ENCODE measurements around the gene HSPA12A.

Gene HSPA12A

GRCh38 chr10:116737627-116738327 is 4.6 kb downstream of the HSPA12A start:
- Mint-ChIP-seq H3K36me3 (ENCODE audit: low read depth) (peaks cover 3% of the 10 kb centered on the region), H3K4me3 (peak overlapping the region; percentile 3 to 57 (median 30)), H3K9me3 (no peaks in the 10 kb centered on the region), H3K27ac (no peak overlapping the region), H3K27me3 (ENCODE audit: low read depth) (peaks cover 36% of the 10 kb centered on the region), H3K4me1 (peaks cover 21% of the 10 kb centered on the region)
- TF ChIP-seq CTCF (IDR thresholded peaks at IDR 0.05; ENCODE audit: unreplicated experiment in 3 of 3), result peak; percentile 27 to 30 (median 29)

- no peak overlapping the region for H3K27ac Mint-ChIP-seq
- H3K4me3 Mint-ChIP-seq, result no peak overlapping the region
- peaks cover 7% of the 10 kb centered on the region for H3K36me3 Mint-ChIP-seq (ENCODE audit: low read depth)
- no peak for TF ChIP-seq CTCF (IDR thresholded peaks at IDR 0.05; ENCODE audit: unreplicated experiment in 3 of 3)
- H3K4me1 Mint-ChIP-seq, result peaks cover 21% of the 10 kb centered on the region
- H3K9me3 Mint-ChIP-seq, result no peaks in the 10 kb centered on the region
- H3K27me3 Mint-ChIP-seq (ENCODE audit: low read depth), result peaks cover 16% of the 10 kb centered on the region
Measured at GRCh38 chr10:116733566-116733965, 8.8 kb downstream of the HSPA12A start.

- H3K27ac Mint-ChIP-seq, result peak overlapping the region in 2 of 3 experiments; percentile 37 to 51
- H3K4me1 Mint-ChIP-seq, result peaks cover 13% of the 10 kb centered on the region
- no peak for TF ChIP-seq CTCF (IDR thresholded peaks at IDR 0.05; ENCODE audit: unreplicated experiment in 3 of 3)
- no peak overlapping the region for H3K4me3 Mint-ChIP-seq
- no peaks in the 10 kb centered on the region for H3K9me3 Mint-ChIP-seq
- peaks cover 16% of the 10 kb centered on the region for H3K27me3 Mint-ChIP-seq (ENCODE audit: low read depth)
- peaks cover 7% of the 10 kb centered on the region for H3K36me3 Mint-ChIP-seq (ENCODE audit: low read depth)
Measured at GRCh38 chr10:116732573-116732972, 9.8 kb downstream of the HSPA12A start.

GRCh38 chr10:116730464-116731260 is 11.7 kb downstream of the HSPA12A start:
- Mint-ChIP-seq H3K27me3 (ENCODE audit: low read depth) (peaks cover 14% of the 10 kb centered on the region), H3K9me3 (no peaks in the 10 kb centered on the region), H3K36me3 (ENCODE audit: low read depth) (peaks cover 7% of the 10 kb centered on the region), H3K4me3 (no peak overlapping the region), H3K4me1 (peaks cover 19% of the 10 kb centered on the region), H3K27ac (no peak overlapping the region)
- TF ChIP-seq CTCF (IDR thresholded peaks at IDR 0.05; ENCODE audit: unreplicated experiment in 3 of 3), result no peak

GRCh38 chr10:116729243-116729642 is 13.1 kb downstream of the HSPA12A start:
- no peak overlapping the region for H3K4me3 Mint-ChIP-seq
- peaks cover 4% of the 10 kb centered on the region for H3K36me3 Mint-ChIP-seq (ENCODE audit: low read depth)
- H3K27me3 Mint-ChIP-seq (ENCODE audit: low read depth), result peaks cover 13% of the 10 kb centered on the region
- H3K27ac Mint-ChIP-seq, result peak overlapping the region in 1 of 3 experiments; percentile 23
- no peak for TF ChIP-seq CTCF (IDR thresholded peaks at IDR 0.05; ENCODE audit: unreplicated experiment in 3 of 3)
- H3K9me3 Mint-ChIP-seq, result no peaks in the 10 kb centered on the region
- peaks cover 19% of the 10 kb centered on the region for H3K4me1 Mint-ChIP-seq

Measured in nephron (organoid).